Hepatocyte (in vitro differentiated cells): ENCODE results near the gene CXXC1. TPM values are rescaled to one million over a fixed set of nuclear protein-coding genes. Genes with fewer than 3 reads are reported as not detected.

Source experiments
- DNase-seq: peaks from one replicate; pipeline ENCODE4 v3.0.0-alpha.2; 2016; ENCODE audit warnings: low spot score
- H2AFZ ChIP-seq: fragments of 200-600 bp; sonication (generic); 2 replicates; pipeline ENCODE4 v1.6.0; 2016; ENCODE audit warnings: antibody characterized with exemption, mild to moderate bottlenecking
- H3K27ac ChIP-seq: fragments of 200-600 bp; sonication (generic); 2 replicates; pipeline ENCODE4 v1.5.1; 2016; ENCODE audit warnings: mild to moderate bottlenecking
- H3K27me3 ChIP-seq: fragments of 200-600 bp; sonication (generic); 2 replicates; pipeline ENCODE4 v1.6.1; 2016
- H3K36me3 ChIP-seq: fragments of 200-600 bp; sonication (generic); replicated peaks from 2 replicates; pipeline ENCODE4 v1.5.1; 2016; ENCODE audit warnings: low read depth; ENCODE audit not compliant: insufficient read depth
- H3K4me1 ChIP-seq: fragments of 200-600 bp; sonication (generic); 2 replicates; pipeline ENCODE4 v1.5.1; 2016; ENCODE audit warnings: mild to moderate bottlenecking, moderate library complexity; ENCODE audit not compliant: insufficient read depth
- H3K4me2 ChIP-seq: fragments of 200-600 bp; sonication (generic); 2 replicates; pipeline ENCODE4 v1.6.0; 2016
- H3K4me3 ChIP-seq: fragments of 200-600 bp; sonication (generic); 2 replicates; pipeline ENCODE4 v1.5.1; 2016; ENCODE audit warnings: mild to moderate bottlenecking
- H3K79me2 ChIP-seq: fragments of 200-600 bp; sonication (generic); 2 replicates; pipeline ENCODE4 v1.6.0; 2017; ENCODE audit warnings: mild to moderate bottlenecking
- H3K9me2 ChIP-seq: fragments of 200-600 bp; sonication (generic); replicated peaks from 2 replicates; pipeline ENCODE4 v1.6.0; 2017; ENCODE audit warnings: mild to moderate bottlenecking; ENCODE audit not compliant: insufficient read depth
- H3K9me3 ChIP-seq: fragments of 200-600 bp; sonication (generic); 2 replicates; pipeline ENCODE4 v1.5.1; 2016; ENCODE audit warnings: low read depth, mild to moderate bottlenecking
- H4K20me1 ChIP-seq: fragments of 200-600 bp; sonication (generic); 2 replicates; pipeline ENCODE4 v1.6.0; 2016; ENCODE audit warnings: mild to moderate bottlenecking; ENCODE audit not compliant: insufficient read depth, poor library complexity, severe bottlenecking
- EZH2 ChIP-seq: fragments of 200-600 bp; sonication (generic); IDR thresholded peaks from 2 replicates; pipeline ENCODE4 v1.6.1; 2016; ENCODE audit warnings: antibody characterized with exemption, mild to moderate bottlenecking, borderline replicate concordance
- EZH2phosphoT487 ChIP-seq: fragments of 200-600 bp; sonication (generic); IDR thresholded peaks from one replicate; pipeline ENCODE4 v1.6.1; 2018; ENCODE audit warnings: antibody characterized with exemption, mild to moderate bottlenecking, low read depth, moderate library complexity; ENCODE audit not compliant: unreplicated experiment, severe bottlenecking
- WGBS: methylation state at CpG from one replicate; pipeline ENCODE4 v1.1.6; 2016; ENCODE audit warnings: low lambda C conversion rate; ENCODE audit errors: missing lambda C conversion rate; 5-methylcytosine and 5-hydroxymethylcytosine counted together
- polyA plus RNA-seq: library from polyadenylated mRNA; unstranded; fragments of >200 nt; fragmentation: Nextera tagmentation; extraction: Ambion mirVana; gene quantifications from 2 replicates; pipeline ENCODE4 v1.2.1, GENCODE V29; 2016
- total RNA-seq: library from RNA; depleted of rRNA; stranded (reverse); fragments of >200 nt; gene quantifications from 2 replicates; pipeline ENCODE4 v1.2.3, GENCODE V29; 2014
- TF ChIP-seq, protein P1 (sequence below): fragments of 200-600 bp; sonication (generic); IDR thresholded peaks from 2 replicates; pipeline ENCODE4 v1.5.1; 2016; ENCODE audit warnings: antibody characterized with exemption, mild to moderate bottlenecking; ENCODE audit not compliant: poor library complexity

Gene CXXC1
- total and polyA plus RNA-seq, 2 experiments from 2014 or later: 52.7 to 68.3 TPM

DNA sequence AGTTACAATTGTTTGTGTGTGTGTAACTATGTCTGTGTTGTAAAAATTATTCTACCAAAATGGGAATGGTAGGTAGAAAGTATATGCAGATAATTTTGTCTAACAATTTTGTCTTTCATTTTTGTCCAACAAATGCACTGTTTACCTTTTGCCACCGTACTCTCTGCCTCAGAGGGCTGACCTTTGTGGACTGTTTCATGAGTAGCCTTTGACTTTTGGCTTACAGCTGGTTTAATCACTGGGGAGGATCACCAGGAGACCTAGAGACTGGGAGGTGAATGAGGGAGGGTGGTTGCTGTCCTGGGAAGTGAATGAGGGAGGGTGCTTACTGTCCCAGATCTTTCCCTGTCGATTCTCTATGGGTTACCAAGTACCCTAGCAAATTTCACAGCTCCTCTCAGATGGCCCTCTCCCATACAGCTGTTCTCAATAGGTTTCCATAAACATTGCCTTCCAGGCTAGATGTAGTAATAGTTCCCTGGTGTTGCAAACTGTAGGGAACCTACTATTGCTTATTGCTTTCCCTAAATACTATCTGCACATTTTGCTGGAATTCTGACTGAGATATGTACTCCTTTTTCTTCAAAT is 26.5 kb upstream of the CXXC1 start:
- Histone ChIP-seq H3K27ac (no peak overlapping the region), H3K9me2 (no peaks in the 10 kb centered on the region), H3K27me3 (no peaks in the 10 kb centered on the region), H3K4me2 (no peak overlapping the region), H3K4me3 (no peak overlapping the region), H2AFZ (no peak overlapping the region), H3K9me3 (no peaks in the 10 kb centered on the region), H4K20me1 (no peaks in the 10 kb centered on the region), H3K36me3 (no peaks in the 10 kb centered on the region), H3K4me1 (no peaks in the 10 kb centered on the region), H3K79me2 (no peaks in the 10 kb centered on the region)
- TF ChIP-seq, protein P1, sequence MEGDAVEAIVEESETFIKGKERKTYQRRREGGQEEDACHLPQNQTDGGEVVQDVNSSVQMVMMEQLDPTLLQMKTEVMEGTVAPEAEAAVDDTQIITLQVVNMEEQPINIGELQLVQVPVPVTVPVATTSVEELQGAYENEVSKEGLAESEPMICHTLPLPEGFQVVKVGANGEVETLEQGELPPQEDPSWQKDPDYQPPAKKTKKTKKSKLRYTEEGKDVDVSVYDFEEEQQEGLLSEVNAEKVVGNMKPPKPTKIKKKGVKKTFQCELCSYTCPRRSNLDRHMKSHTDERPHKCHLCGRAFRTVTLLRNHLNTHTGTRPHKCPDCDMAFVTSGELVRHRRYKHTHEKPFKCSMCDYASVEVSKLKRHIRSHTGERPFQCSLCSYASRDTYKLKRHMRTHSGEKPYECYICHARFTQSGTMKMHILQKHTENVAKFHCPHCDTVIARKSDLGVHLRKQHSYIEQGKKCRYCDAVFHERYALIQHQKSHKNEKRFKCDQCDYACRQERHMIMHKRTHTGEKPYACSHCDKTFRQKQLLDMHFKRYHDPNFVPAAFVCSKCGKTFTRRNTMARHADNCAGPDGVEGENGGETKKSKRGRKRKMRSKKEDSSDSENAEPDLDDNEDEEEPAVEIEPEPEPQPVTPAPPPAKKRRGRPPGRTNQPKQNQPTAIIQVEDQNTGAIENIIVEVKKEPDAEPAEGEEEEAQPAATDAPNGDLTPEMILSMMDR: no peak
- TF ChIP-seq EZH2phosphoT487 (no peak), EZH2 (no peak)
- DNase-seq: no peak
- WGBS: 38% methylated on average over 2 of the region's 2 CpGs

DNA sequence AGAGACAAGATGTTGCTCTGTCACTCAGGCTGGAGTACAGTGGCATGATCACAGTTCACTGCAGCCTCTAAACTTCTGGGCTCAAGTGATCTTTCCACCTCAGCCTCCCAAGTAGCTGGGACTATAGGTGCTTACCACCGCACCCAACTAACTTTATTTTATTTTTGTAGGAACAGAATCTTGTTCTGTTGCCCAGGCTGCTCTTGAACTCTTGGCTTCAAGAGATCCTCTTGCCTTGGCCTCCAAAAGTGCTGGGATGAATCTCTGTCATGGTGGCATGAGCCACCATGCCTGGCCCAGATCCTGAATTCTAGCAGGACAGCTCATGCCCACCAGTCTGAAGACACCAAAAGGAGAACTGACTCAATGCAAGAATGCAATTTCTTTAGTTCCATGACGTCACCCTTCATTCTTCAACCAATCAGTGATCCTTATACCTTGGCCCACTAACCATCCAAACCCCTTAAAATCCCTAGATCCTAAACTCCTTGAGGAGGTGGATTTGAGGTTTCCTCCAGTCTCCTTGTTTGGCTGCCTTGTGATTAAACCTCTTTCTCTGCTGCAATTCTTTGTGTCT is 25.6 kb upstream of the CXXC1 start:
- no peak overlapping the region for H3K27ac ChIP-seq
- no peaks in the 10 kb centered on the region for H3K36me3 ChIP-seq
- H3K9me3 ChIP-seq: no peaks in the 10 kb centered on the region
- DNase-seq: no peak
- no peak overlapping the region for H3K4me2 ChIP-seq
- no peaks in the 10 kb centered on the region for H3K4me1 ChIP-seq
- H3K79me2 ChIP-seq: no peaks in the 10 kb centered on the region
- H2AFZ ChIP-seq: no peak overlapping the region
- 92% methylated on average over 2 of the region's 2 CpGs for WGBS
- TF ChIP-seq EZH2phosphoT487: no peak
- no peak for TF ChIP-seq EZH2
- no peaks in the 10 kb centered on the region for H3K27me3 ChIP-seq
- H3K4me3 ChIP-seq: no peak overlapping the region
- H4K20me1 ChIP-seq: no peaks in the 10 kb centered on the region
- H3K9me2 ChIP-seq: no peaks in the 10 kb centered on the region

DNA sequence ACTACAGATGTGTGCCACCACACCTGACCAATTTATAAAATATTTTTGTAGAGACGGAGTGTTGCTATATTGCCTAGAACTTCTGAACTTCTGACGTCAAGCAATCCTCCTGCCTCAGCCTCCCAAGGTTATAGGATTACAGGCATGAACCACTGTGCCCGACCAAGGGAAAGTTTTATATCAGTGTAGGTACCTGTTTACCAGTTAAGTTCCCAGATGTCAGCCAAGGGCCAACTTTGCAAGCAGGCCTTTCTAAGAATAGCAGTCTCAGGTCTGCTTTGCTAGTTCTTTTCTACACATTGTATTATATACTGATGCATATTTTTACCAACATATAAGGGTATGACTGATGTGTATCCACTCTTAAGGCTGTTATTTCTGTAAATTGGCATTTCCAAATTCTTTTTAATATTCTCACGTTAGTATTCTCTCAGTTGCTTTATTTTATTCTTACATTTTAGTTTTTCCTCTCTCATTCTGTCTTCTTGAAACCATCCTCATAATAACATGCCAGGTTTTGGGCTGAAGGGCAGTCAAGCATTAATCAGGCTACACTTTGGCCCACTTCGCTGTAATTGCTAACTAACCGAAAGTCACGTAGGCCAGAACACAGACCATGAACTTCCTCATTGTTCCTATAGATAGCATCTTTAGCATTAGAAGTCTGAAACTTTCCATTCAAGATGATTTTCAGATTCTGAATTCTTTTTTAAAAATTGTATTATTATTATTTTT is 25.0 kb upstream of the CXXC1 start:
- Histone ChIP-seq H3K9me3 (no peaks in the 10 kb centered on the region), H3K4me2 (no peak overlapping the region), H3K9me2 (no peaks in the 10 kb centered on the region), H3K4me3 (no peak overlapping the region), H3K36me3 (no peaks in the 10 kb centered on the region), H3K27ac (no peak overlapping the region), H2AFZ (no peak overlapping the region), H3K27me3 (no peaks in the 10 kb centered on the region), H3K4me1 (no peaks in the 10 kb centered on the region), H3K79me2 (no peaks in the 10 kb centered on the region), H4K20me1 (no peaks in the 10 kb centered on the region)
- TF ChIP-seq, protein P1: no peak
- TF ChIP-seq EZH2: no peak
- no peak for TF ChIP-seq EZH2phosphoT487
- DNase-seq: no peak
- 90% methylated on average over 7 of the region's 7 CpGs for WGBS

DNA sequence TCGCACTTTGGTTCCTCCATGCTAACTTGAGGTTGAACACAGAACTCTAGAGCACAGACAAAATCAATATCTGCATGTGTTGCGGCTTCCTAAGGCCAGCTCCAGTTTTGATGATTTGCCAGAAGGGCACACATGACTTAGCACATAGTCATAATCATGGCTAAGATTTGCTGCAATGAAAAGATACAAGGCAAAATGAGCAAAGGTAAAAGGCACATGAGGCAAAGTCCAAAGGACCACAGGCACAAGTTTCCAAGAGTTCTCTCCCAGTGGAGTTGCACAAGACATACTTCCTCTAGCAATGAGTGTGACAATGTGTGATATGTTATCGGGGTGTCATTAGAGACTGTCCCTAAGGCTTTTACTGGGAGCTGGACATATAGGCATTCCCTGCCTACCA is 24.2 kb upstream of the CXXC1 start:
- Histone ChIP-seq H3K27ac (no peak overlapping the region), H3K4me3 (no peak overlapping the region), H3K27me3 (no peaks in the 10 kb centered on the region), H3K36me3 (no peaks in the 10 kb centered on the region), H3K9me3 (no peaks in the 10 kb centered on the region), H3K4me2 (no peak overlapping the region), H3K4me1 (no peaks in the 10 kb centered on the region), H3K9me2 (no peaks in the 10 kb centered on the region), H2AFZ (no peak overlapping the region), H4K20me1 (no peaks in the 10 kb centered on the region), H3K79me2 (no peaks in the 10 kb centered on the region)
- TF ChIP-seq EZH2 (no peak), EZH2phosphoT487 (no peak)
- TF ChIP-seq, protein P1: no peak
- no peak for DNase-seq
- WGBS: 90% methylated on average over 3 of the region's 3 CpGs
